Fibroblast of mammary gland (primary cell): Measurements from ENCODE around the gene HIF1AN.

Experiments used
- DNase-seq: peaks from one replicate; pipeline ENCODE4 v3.0.0-alpha.2; 2010; ENCODE audit warnings: low read depth
- H3K4me3 ChIP-seq: 2 replicates; pipeline ENCODE4 v1.5.1; 2011; ENCODE audit warnings: low read depth, mild to moderate bottlenecking, low read length, moderate library complexity; ENCODE audit not compliant: control insufficient read depth
- CTCF ChIP-seq: conservative IDR thresholded peaks from 2 replicates; pipeline ENCODE4 v1.5.1; 2011; ENCODE audit warnings: low read depth, low read length, inconsistent platforms; ENCODE audit not compliant: control insufficient read depth, insufficient read depth

HIF1AN gene

GRCh38 chr10:100502926-100503494, 32.7 kb upstream of the HIF1AN start:
- no peak for TF ChIP-seq CTCF
- DNase-seq, result peak; percentile 30

GRCh38 chr10:100504096-100504495, 31.6 kb upstream of the HIF1AN start:
- no peak overlapping the region for H3K4me3 ChIP-seq
- peak; percentile 63 for DNase-seq
- no peak for TF ChIP-seq CTCF

More at GRCh38 chr10:100502926-100503494, 32.7 kb upstream of the HIF1AN start:
- no peak overlapping the region for H3K4me3 ChIP-seq

DNA sequence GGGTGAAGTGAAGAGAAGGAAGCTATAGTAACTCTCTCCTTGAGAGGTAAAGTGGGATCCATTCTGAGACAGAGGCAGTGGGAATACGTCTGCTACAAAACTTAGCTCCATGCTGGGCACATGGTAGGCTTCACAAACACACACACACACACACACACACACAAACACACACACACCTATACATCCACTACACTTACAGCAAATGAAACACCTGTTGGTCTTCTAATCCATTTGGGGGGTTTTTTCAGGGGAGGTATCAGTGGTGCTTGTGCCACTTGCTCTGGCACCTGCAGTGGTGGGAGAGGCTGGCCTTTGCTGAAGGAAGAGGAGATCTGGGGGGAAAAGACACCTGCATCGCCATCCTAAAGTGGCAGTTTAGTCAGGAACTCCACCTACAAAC, 30.6 kb upstream of the HIF1AN start:
- no peak overlapping the region for H3K4me3 ChIP-seq
- TF ChIP-seq CTCF, result no peak
- no peak for DNase-seq

DNA sequence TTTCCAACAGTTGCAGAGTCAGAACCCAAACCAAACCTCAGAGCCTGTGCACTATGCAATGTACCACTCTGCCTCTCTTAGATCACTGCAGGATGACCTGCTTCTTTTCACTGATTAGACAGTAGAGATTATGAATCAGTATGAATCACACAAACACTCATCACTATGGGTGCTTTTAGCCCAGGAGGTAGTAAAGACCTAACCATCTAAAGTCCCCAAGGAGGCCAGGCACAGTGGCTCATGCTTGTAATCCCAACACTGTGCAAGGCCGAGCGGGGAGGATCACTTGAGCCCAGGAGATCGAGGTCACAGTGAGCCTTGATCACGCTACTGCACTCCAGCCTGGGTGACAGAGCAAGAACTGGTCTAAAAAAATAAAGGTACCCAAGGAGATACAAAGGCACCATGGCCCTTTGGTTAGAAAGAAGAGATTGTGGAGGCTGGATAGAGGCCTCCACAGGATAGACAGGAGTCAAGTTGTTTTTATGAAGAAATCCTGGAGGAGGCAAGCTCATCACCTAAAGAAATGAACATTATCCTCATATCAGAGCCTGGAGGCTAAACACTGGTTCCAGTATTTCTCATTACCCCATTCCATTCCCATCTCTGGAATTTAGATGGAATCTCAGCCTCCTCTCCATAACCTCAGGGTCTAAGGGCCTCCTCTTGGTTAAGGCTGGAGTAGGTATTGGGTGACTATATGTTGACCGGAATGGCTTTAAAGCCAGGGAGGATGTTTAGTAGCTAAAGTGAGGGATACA, 29.0 kb upstream of the HIF1AN start:
- DNase-seq, result peak; percentile 93
- H3K4me3 ChIP-seq, result no peak overlapping the region
- no peak for TF ChIP-seq CTCF

GRCh38 chr10:100507357-100507732, 28.4 kb upstream of the HIF1AN start:
- no peak overlapping the region for H3K4me3 ChIP-seq
- TF ChIP-seq CTCF, result no peak
- DNase-seq, result no peak

DNA sequence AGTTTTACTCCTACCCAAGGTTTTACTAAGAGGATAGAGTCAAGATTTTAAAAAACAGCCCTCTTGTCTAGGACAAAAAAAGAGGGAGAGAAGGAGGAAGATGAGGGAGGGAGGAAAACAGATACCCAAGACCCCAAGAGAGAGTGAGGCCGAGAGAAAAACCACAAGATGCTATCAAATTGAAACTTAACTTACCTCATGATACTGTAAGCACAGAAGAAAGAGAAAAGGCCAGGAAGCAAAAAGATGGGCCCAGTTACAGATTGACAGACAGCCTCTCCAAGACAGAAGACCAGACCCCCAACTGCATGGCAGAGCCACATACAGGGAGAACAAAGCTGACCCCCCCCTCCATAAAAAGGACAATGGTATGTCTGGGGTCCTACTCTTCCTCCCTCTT, 27.5 kb upstream of the HIF1AN start:
- no peak for TF ChIP-seq CTCF
- H3K4me3 ChIP-seq, result no peak overlapping the region
- DNase-seq, result no peak
